H1 (cell line): ENCODE data around the gene UPF3B. TPM values are rescaled to one million over a fixed set of nuclear protein-coding genes. Genes with fewer than 3 reads are reported as not detected.

Experiments
- CTCF ChIA-PET: fragments of 300-600 bp; sonication (Branson Sonifier 250); formaldehyde crosslinking; loops from one replicate; lab custom pipeline; 2021; ENCODE audit not compliant: partially characterized antibody; lab: Charles Lee
- POLR2A ChIA-PET: fragments of 300-600 bp; sonication (Branson Sonifier 250); formaldehyde crosslinking; loops from one replicate; lab custom pipeline; 2021; ENCODE audit warnings: inconsistent platforms; ENCODE audit not compliant: partially characterized antibody; lab: Charles Lee
- DNase-seq, 2 experiments: peaks; one replicate each; pipeline versions ENCODE4 v3.0.0 to v3.0.0-alpha.2; 2010 to 2022; ENCODE audit warnings: low spot score in 2 of 2, low read depth in 1 of 2, mixed read lengths in 1 of 2
- FAIRE-seq: peaks from 2 replicates; lab custom pipeline; 2011; peaks lifted over from hg19 to GRCh38; lab: Jason Lieb, UNC
- H2AFZ ChIP-seq: 2 replicates; pipeline ENCODE4 v1.8.1; 2012; ENCODE audit warnings: low read length, inconsistent platforms
- H2AK5ac ChIP-seq: 2 replicates; pipeline ENCODE4 v1.6.1; 2013; ENCODE audit warnings: low read depth, low read length
- H2BK120ac ChIP-seq: replicated peaks from 2 replicates; pipeline ENCODE3; 2013; ENCODE audit warnings: low read depth, low read length, inconsistent platforms
- H2BK12ac ChIP-seq: 2 replicates; pipeline ENCODE4 v1.6.1; 2013; ENCODE audit warnings: low read depth, low read length
- H2BK15ac ChIP-seq: 2 replicates; pipeline ENCODE4 v1.6.1; 2013; ENCODE audit warnings: low read length
- H2BK20ac ChIP-seq: 2 replicates; pipeline ENCODE4 v1.6.1; 2013; ENCODE audit warnings: low read length
- H2BK5ac ChIP-seq: 2 replicates; pipeline ENCODE4 v1.6.1; 2013; ENCODE audit warnings: low read depth, low read length
- H3K14ac ChIP-seq: 2 replicates; pipeline ENCODE4 v1.6.1; 2013; ENCODE audit warnings: inconsistent platforms; ENCODE audit not compliant: insufficient read length
- H3K18ac ChIP-seq: 2 replicates; pipeline ENCODE4 v1.6.1; 2013; ENCODE audit warnings: low read length; ENCODE audit errors: extremely low read depth
- H3K23ac ChIP-seq: 2 replicates; pipeline ENCODE4 v1.6.1; 2013; ENCODE audit warnings: inconsistent platforms; ENCODE audit not compliant: insufficient read length
- H3K23me2 ChIP-seq: 2 replicates; pipeline ENCODE4 v1.6.1; 2013; ENCODE audit warnings: low read depth, low read length
- H3K27ac ChIP-seq: 2 replicates; pipeline ENCODE4 v1.6.1; 2011; ENCODE audit warnings: low read depth, low read length, inconsistent platforms
- H3K27me3 ChIP-seq, 4 experiments: replicated peaks in 1 of 4; 1 replicate in 1 of 4; 2 replicates in 3 of 4; pipeline versions ENCODE4 v1.6.1 to v1.8.1; 2011 to 2013; ENCODE audit warnings: low read length in 3 of 4, mild to moderate bottlenecking in 3 of 4, inconsistent platforms in 2 of 4, mixed read lengths in 2 of 4, moderate library complexity in 1 of 4; ENCODE audit not compliant: control insufficient read depth in 3 of 4, insufficient read depth in 3 of 4; ENCODE audit errors: extremely low read depth in 1 of 4
- H3K36me3 ChIP-seq, 4 experiments: 2 replicates each; pipeline versions ENCODE4 v1.6.1 to v1.8.1; 2011 to 2013; ENCODE audit warnings: mild to moderate bottlenecking in 4 of 4, low read length in 3 of 4, moderate library complexity in 2 of 4, control low read depth in 1 of 4, inconsistent platforms in 1 of 4; ENCODE audit not compliant: insufficient read depth in 4 of 4, control insufficient read depth in 2 of 4
- H3K4ac ChIP-seq: replicated peaks from 2 replicates; pipeline ENCODE3; 2013; ENCODE audit warnings: low read length, low read depth, mixed read lengths, inconsistent platforms; ENCODE audit not compliant: insufficient read length
- H3K4me1 ChIP-seq, 4 experiments: replicated peaks in 1 of 4; 1 replicate in 1 of 4; 2 replicates in 3 of 4; pipeline versions ENCODE4 v1.6.1 to v1.8.1; 2011 to 2013; ENCODE audit warnings: low read length in 3 of 4, inconsistent platforms in 2 of 4, mixed read lengths in 1 of 4; ENCODE audit not compliant: insufficient read depth in 4 of 4, control insufficient read depth in 3 of 4
- H3K4me2 ChIP-seq, 2 experiments: 2 replicates each; pipeline versions ENCODE4 v1.6.1 to v1.8.1; 2011 to 2013; ENCODE audit warnings: low read depth in 2 of 2, low read length in 2 of 2, control low read depth in 1 of 2, inconsistent platforms in 1 of 2, mild to moderate bottlenecking in 1 of 2; ENCODE audit not compliant: insufficient read depth in 1 of 2
- H3K4me3 ChIP-seq, 4 experiments: fragments of 200-600, 300-600 bp in 1 of 4; sonication (generic), shearing (Covaris generic), sonication (Bioruptor Twin) in 1 of 4; 2 replicates each; pipeline versions ENCODE4 v1.5.1 to v1.8.1; 2011 to 2016; ENCODE audit warnings: low read length in 4 of 4, low read depth in 3 of 4, control low read depth in 2 of 4, inconsistent platforms in 2 of 4, mild to moderate bottlenecking in 2 of 4, mixed read lengths in 1 of 4, moderate library complexity in 1 of 4; ENCODE audit not compliant: insufficient read depth in 2 of 4; ENCODE audit errors: extremely low read depth in 1 of 4
- H3K56ac ChIP-seq: replicated peaks from 2 replicates; pipeline ENCODE3; 2013; ENCODE audit warnings: low read depth, mild to moderate bottlenecking, mixed read lengths, low read length, inconsistent platforms; ENCODE audit not compliant: insufficient read length
- H3K79me1 ChIP-seq: 2 replicates; pipeline ENCODE4 v1.6.1; 2013; ENCODE audit warnings: low read depth, low read length, control low read depth
- H3K79me2 ChIP-seq, 2 experiments: 2 replicates each; pipeline versions ENCODE4 v1.6.1 to v1.8.1; 2012 to 2013; ENCODE audit warnings: low read length in 2 of 2, mild to moderate bottlenecking in 2 of 2, inconsistent platforms in 1 of 2; ENCODE audit not compliant: insufficient read depth in 2 of 2, control insufficient read depth in 1 of 2
- H3K9ac ChIP-seq, 4 experiments: replicated peaks in 1 of 4; 1 replicate in 1 of 4; 2 replicates in 3 of 4; pipeline versions ENCODE4 v1.6.1 to v1.8.1; 2011 to 2013; ENCODE audit warnings: low read depth in 3 of 4, low read length in 3 of 4, control low read depth in 2 of 4, mild to moderate bottlenecking in 2 of 4, moderate library complexity in 2 of 4, inconsistent platforms in 1 of 4; ENCODE audit errors: extremely low read depth in 1 of 4
- H3K9me3 ChIP-seq, 2 experiments: 2 replicates each; pipeline versions ENCODE4 v1.6.1 to v1.8.1; 2012 to 2013; ENCODE audit warnings: mild to moderate bottlenecking in 2 of 2, moderate library complexity in 2 of 2, control low read depth in 1 of 2, inconsistent platforms in 1 of 2, low read depth in 1 of 2, low read length in 1 of 2, mixed read lengths in 1 of 2; ENCODE audit not compliant: insufficient read depth in 2 of 2
- H4K20me1 ChIP-seq, 2 experiments: replicated peaks in 1 of 2; 2 replicates each; pipeline versions ENCODE3 to v1.8.1; 2011 to 2013; ENCODE audit warnings: inconsistent platforms in 2 of 2, low read length in 2 of 2, mild to moderate bottlenecking in 1 of 2; ENCODE audit not compliant: insufficient read depth in 2 of 2, control insufficient read depth in 1 of 2
- H4K5ac ChIP-seq: 2 replicates; pipeline ENCODE4 v1.6.1; 2013; ENCODE audit warnings: low read length, low read depth, mixed read lengths, inconsistent platforms; ENCODE audit not compliant: insufficient read length
- H4K8ac ChIP-seq: 2 replicates; pipeline ENCODE4 v1.8.0; 2013; ENCODE audit warnings: mild to moderate bottlenecking, moderate library complexity, low read length, inconsistent platforms; ENCODE audit not compliant: insufficient read depth; ENCODE audit errors: extremely low read depth
- H4K91ac ChIP-seq: replicated peaks from 2 replicates; pipeline ENCODE3; 2013; ENCODE audit warnings: low read length, mixed read lengths, inconsistent platforms; ENCODE audit not compliant: insufficient read length
- BCL11A ChIP-seq, 2 experiments: IDR thresholded peaks; one replicate each; pipeline ENCODE4 v1.6.1; 2011; ENCODE audit warnings: low read depth in 2 of 2, low read length in 2 of 2, mild to moderate bottlenecking in 2 of 2
- E2F6 ChIP-seq: IDR thresholded peaks from 2 replicates; pipeline ENCODE4 v1.6.1; 2012; ENCODE audit warnings: inconsistent platforms
- EZH2 ChIP-seq: fragments of 200-600 bp; sonication (generic); IDR thresholded peaks from 2 replicates; pipeline ENCODE4 v1.7.1; 2012; ENCODE audit warnings: low read depth, mild to moderate bottlenecking, moderate library complexity, low read length, inconsistent platforms; ENCODE audit not compliant: severe bottlenecking
- JUN ChIP-seq: IDR thresholded peaks from 2 replicates; pipeline ENCODE4 v1.6.1; 2011; ENCODE audit warnings: low read depth, mild to moderate bottlenecking, improper control_type of control experiment, low read length
- KDM4A ChIP-seq: IDR thresholded peaks from one replicate; pipeline ENCODE4 v1.7.1; 2012; ENCODE audit warnings: low read depth, mild to moderate bottlenecking, moderate library complexity, low read length, inconsistent platforms; ENCODE audit not compliant: severe bottlenecking
- NRF1 ChIP-seq: IDR thresholded peaks from 2 replicates; pipeline ENCODE4 v1.6.1; 2011; ENCODE audit warnings: mild to moderate bottlenecking, low read depth, low read length, improper control_type of control experiment
- SAP30 ChIP-seq: fragments of 300-600 bp; sonication (generic); IDR thresholded peaks from 2 replicates; pipeline ENCODE4 v1.7.1; 2012; ENCODE audit warnings: low read length, moderate library complexity, mild to moderate bottlenecking, inconsistent platforms; ENCODE audit not compliant: insufficient read depth, insufficient replicate concordance
- SUZ12 ChIP-seq: fragments of 200-600 bp; sonication (generic); IDR thresholded peaks from 2 replicates; pipeline ENCODE4 v1.6.1; 2012; ENCODE audit warnings: mild to moderate bottlenecking, inconsistent platforms, low read length, moderate library complexity, mixed read lengths
- WGBS, 2 experiments: shearing (Covaris generic) in 1 of 2; methylation state at CpG; one replicate each; pipeline versions ENCODE4 v1.1.6 to v1.1.7; 2013 to 2015; ENCODE audit warnings: low lambda C conversion rate in 2 of 2, mixed read lengths in 2 of 2, inconsistent platforms in 1 of 2, low coverage in 1 of 2, missing lambda C conversion rate in 1 of 2; ENCODE audit not compliant: insufficient replicate concordance in 2 of 2, insufficient coverage in 1 of 2, insufficient read length in 1 of 2; ENCODE audit errors: extremely low coverage in 1 of 2, missing lambda C conversion rate in 1 of 2; 5-methylcytosine and 5-hydroxymethylcytosine counted together
- polyA plus RNA-seq, 7 experiments: library from polyadenylated mRNA; depleted of rRNA in 3 of 7; stranded (reverse) in 5 of 7; unstranded in 2 of 7; fragments of >200 nt in 5 of 7; fragments of 200-250 nt in 2 of 7; gene quantifications; 1 replicate in 5 of 7; 2 replicates in 1 of 7; 4 replicates in 1 of 7; pipeline versions ENCODE4 v1.2.1 to v1.2.3, GENCODE V29; 2011 to 2013; ENCODE audit warnings: missing spikeins in 2 of 7, mixed read lengths in 2 of 7
- total RNA-seq: library from RNA; stranded (reverse); fragmentation: NEBNext Ultra II Directional; extraction: Animal tissue kit (Norgen Biotek cat#: 25700); gene quantifications from 2 replicates; pipeline ENCODE4 v1.2.1, GENCODE V29; 2021

Gene UPF3B
- total and polyA plus RNA-seq, 2 of the 8 experiments (the other 6 are each of a cell fraction or from before 2014, with no cell fraction given): 7.8 to 20.9 TPM

GRCh38 chrX:119870626-119871131 lies 17.9 kb upstream of the UPF3B start:
- H3K4me3 ChIP-seq: peak overlapping the region; percentile 81 to 95 (median 90)
- no peak overlapping the region; the same call in 1 of the 2 replicates for H3K18ac ChIP-seq
- no peaks in the 10 kb centered on the region for H3K9me3 ChIP-seq
- H3K79me2 ChIP-seq: peaks cover 0 to 8% of the 10 kb centered on the region in 2 experiments; a peak in 1 of 4 replicates
- POLR2A ChIA-PET: interaction anchor here (0.9 to 2.5 kb wide), 11 partner anchors 9 to 298 kb away, joined by 3 to 13 read pairs (median 4); partner anchors contain the start of genes RPL39 and UPF3B
- H3K79me1 ChIP-seq: no peaks in the 10 kb centered on the region
- no peak overlapping the region for H2BK12ac ChIP-seq
- no peak overlapping the region for H2AK5ac ChIP-seq
- H3K23me2 ChIP-seq: 0 out of 2 replicates have a peak, but pooled peaks cover 2% of the 10 kb centered on the region
- no peak overlapping the region for H2AFZ ChIP-seq
- H4K91ac ChIP-seq: no peak overlapping the region
- H3K23ac ChIP-seq: no peak overlapping the region
- DNase-seq (no peak), FAIRE-seq (no peak)
- WGBS, 2 experiments: 5% methylated on average over 20 of the region's 25 CpGs; no CpG with 5 or more reads in 1 of the 2 experiments
- H2BK15ac ChIP-seq: no peak overlapping the region
- no peak overlapping the region for H3K56ac ChIP-seq
- H4K5ac ChIP-seq: no peak overlapping the region
- H4K8ac ChIP-seq: no peak overlapping the region
- H4K20me1 ChIP-seq: no peaks in the 10 kb centered on the region
- peak overlapping the region; percentile 85 to 98 for H3K4me2 ChIP-seq
- H2BK120ac ChIP-seq: no peak overlapping the region
- no peak overlapping the region for H3K27ac ChIP-seq
- CTCF ChIA-PET: interaction anchor here (0.8 to 2.4 kb wide), 3 partner anchors 9 to 21 kb away, joined by 3 to 13 read pairs (median 3); no protein-coding TSS in a partner anchor
- H2BK20ac ChIP-seq: no peak overlapping the region
- H3K4ac ChIP-seq: no peak overlapping the region
- H3K9ac ChIP-seq: peak overlapping the region in 3 of 4 experiments; percentile 42 to 79 (median 59); a peak in 5 of 7 replicates
- H2BK5ac ChIP-seq: no peak overlapping the region
- no peak overlapping the region for H3K14ac ChIP-seq
- peaks cover 0 to 3% (median 0%) of the 10 kb centered on the region in 4 experiments; a peak in 1 of 8 replicates for H3K36me3 ChIP-seq
- no peaks in the 10 kb centered on the region for H3K4me1 ChIP-seq
- no peaks in the 10 kb centered on the region for H3K27me3 ChIP-seq
- TF ChIP-seq EZH2 (no peak), BCL11A (IDR thresholded peaks at IDR 0.05; ENCODE audit: low read depth in 2 of 2, low read length in 2 of 2) (no peak), NRF1 (no peak), E2F6 (no peak), SUZ12 (no peak), JUN (no peak), SAP30 (no peak), KDM4A (no peak)
